NK-92 (cell line): ENCODE measurements around the gene CACNA1C.

ENCODE experiments used
- DNase-seq: peaks from one replicate; lab custom pipeline; 2025; ENCODE audit not compliant: unreplicated experiment; lab: John Stamatoyannopoulos, UW

Gene CACNA1C

DNA sequence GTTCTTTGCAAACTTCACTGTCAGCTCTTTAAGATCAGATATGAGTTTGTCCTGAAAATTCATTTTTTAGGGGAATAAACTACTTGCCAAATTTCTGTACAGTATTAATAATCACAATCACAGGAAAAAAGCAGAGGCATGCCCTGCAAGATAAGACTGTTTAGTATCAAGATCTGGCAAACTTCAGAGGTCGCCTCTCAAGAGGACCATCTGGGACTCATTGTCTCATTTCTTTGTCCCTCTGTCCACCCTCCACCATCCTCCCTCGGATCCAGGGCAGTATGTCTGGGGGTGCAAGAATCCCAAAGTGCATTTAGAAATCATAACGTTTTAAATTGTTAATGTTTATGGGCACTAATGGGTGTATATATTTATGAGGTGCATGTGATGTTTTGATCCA is 509.6 kb downstream of the CACNA1C start:
- no peak for DNase-seq

- DNase-seq: no peak
Observed at GRCh38 chr12:2563709-2564108, 510.9 kb downstream of the CACNA1C start.

DNA sequence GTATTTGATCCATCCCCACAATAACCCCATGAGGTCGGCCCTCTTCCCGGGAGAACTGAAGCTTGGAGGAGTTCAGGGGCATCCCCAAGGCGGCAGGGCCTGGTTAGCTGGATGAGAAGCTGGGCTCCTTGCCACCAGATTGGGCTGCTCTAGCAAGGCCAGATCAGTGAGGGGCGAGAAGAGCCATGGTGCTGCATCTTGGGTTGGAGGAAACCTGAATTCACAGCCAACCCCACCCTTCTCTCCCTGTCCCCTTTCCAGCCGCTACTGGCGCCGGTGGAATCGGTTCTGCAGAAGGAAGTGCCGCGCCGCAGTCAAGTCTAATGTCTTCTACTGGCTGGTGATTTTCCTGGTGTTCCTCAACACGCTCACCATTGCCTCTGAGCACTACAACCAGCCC is 513.4 kb downstream of the CACNA1C start:
- DNase-seq: no peak

- DNase-seq: no peak
Observed at GRCh38 chr12:2567711-2568110, 514.9 kb downstream of the CACNA1C start.

- DNase-seq: no peak
Observed at GRCh38 chr12:2570562-2570961, 517.8 kb downstream of the CACNA1C start.

DNA sequence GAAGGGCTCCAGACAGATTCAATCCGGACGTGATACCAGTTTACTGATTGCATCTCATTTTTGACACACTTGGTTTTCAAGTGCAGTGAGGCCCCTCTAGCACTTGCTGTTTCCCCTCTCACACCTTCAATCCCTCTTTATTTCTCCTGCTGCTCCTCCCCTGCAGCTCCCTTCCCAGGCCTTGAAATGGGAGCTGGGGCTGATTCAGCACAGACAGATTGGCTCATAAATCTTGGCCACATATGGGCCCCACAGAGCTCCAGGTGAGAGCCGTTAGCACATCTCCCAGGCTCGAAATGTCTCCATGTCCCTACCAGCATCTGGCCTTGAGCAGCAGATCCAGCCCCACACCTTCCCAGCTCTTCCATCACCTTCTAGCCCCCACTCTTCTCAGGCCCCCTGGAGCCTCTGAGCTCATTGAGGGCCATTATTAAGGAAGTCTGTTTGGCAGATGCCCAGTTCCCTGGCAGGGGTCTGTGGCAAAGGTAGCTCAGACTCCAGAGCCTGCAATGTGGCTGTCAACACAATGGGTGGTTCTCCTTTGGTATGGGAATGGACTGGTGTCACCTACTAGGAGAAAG is 521.7 kb downstream of the CACNA1C start:
- DNase-seq: no peak

DNA sequence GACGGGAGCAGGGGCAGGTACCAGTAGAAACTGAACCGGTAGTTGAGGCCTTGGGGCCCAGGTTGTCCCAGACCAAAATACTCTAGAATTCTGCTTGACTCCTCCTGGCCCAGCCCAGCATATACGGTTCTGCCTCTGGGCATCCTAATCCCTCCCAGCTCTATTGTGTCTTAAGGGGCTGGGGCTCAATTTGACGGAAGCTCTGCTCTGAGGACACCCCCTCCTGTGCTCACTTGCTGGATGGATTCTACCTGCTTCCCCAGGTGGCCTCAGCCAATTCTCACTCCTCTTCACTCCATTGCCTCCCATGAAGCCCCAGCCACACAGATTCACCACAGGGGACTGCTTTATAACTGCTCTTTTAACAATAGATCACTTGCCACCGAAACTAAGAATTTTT is 522.5 kb downstream of the CACNA1C start:
- no peak for DNase-seq

DNA sequence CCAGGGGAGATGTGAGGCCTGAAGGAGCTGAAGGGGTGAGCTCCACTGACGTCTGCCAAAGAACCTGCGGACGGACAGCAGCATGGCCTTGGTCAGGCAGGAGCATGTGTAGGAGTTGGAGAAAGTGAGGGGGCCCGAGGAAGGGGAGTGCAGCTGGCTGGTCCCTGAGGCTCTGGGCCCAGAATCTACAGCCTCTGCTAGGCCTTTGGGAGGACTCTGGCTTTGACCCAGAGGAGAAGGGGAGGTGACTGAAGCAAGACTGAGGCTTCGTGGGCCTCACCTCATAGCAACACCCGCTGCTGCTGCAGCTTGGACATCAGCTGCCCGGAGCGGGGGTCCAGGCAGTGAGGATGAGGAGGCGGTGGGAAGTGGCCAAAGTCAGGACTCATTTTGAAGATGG is 525.4 kb downstream of the CACNA1C start:
- DNase-seq: no peak

GRCh38 chr12:2578772-2579171 is 526.0 kb downstream of the CACNA1C start:
- no peak for DNase-seq

DNA sequence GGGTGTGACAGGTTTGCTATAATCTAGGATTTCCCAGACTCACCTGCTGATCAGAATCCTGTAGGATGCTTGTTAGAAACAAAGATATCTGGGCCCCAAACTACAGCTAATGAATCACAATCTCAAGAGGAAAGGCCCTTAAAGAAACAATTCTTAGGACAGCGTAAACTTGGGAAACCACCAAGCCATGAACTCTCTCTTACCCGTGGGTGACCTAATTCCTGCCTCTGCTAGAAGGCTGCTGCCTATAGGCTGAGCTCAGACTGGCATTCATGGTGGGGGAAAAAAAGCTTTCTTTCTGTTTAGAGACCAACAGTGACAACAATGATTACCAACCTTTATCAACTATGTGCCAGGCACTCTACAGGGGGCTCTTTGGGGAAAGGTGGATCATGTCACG is 528.0 kb downstream of the CACNA1C start:
- DNase-seq: no peak

DNA sequence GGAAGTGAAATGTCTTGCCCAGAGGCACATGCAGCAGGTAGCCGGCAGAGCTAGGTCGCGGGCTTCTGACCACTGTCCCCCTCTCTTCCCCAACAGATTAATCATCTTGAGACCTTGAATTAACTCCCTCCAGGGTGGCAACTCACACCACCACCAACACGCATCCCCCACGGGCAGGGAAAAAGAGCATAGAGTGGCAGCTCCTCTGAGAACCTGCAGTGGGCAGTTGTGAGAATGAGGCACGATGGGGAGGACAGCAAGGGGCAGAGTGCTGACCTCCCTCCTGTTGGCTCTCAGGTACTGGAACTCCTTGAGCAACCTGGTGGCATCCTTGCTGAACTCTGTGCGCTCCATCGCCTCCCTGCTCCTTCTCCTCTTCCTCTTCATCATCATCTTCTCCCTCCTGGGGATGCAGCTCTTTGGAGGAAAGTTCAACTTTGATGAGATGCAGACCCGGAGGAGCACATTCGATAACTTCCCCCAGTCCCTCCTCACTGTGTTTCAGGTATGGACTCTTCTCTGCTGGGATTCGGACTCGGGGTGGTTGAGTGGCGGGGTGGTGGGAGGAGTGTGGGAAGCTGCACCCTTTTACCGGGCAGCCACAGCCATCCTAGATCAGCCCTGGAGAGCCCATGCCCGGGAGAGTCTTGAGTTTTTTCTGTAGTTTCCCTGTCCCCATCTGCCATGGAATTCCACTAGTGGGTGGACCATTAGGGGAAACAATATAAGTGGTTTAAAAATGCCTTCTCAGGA is 528.7 kb downstream of the CACNA1C start:
- DNase-seq: no peak

DNA sequence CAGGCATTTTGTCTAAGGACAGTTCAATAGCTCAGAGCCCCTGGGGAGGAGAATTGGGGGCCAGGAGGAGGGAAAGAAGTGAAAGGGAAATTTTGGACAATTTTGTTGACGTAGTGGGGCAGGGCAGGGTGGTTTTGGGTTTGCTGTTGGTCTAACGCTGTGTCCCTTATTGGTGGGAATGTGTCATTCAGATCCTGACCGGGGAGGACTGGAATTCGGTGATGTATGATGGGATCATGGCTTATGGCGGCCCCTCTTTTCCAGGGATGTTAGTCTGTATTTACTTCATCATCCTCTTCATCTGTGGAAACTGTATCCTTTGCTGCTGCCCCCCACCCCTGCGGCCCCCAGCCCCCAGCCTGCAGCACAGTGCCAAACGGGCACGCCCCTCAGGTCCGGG is 529.8 kb downstream of the CACNA1C start:
- DNase-seq: no peak

DNA sequence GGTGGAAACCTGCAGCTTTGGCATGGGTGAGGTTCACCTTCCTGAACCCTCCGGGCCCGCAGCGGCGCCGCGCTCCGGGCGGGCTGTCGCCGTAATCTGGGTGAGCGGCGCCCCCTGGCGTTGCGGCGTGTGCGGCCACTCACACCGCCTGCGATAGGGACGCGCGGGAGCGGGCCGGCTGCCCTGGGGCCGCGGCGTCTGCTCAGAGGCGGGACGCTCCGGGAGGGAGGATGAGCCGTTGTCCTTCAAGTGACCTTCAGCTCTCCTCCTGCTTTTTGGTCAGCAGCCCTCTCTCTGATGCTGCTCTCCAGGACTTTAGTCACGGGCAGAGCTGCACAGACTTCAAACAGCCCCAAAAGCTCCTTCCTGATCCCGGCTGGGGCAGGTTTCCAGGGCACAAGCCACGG is 530.3 kb downstream of the CACNA1C start:
- DNase-seq: no peak

DNA sequence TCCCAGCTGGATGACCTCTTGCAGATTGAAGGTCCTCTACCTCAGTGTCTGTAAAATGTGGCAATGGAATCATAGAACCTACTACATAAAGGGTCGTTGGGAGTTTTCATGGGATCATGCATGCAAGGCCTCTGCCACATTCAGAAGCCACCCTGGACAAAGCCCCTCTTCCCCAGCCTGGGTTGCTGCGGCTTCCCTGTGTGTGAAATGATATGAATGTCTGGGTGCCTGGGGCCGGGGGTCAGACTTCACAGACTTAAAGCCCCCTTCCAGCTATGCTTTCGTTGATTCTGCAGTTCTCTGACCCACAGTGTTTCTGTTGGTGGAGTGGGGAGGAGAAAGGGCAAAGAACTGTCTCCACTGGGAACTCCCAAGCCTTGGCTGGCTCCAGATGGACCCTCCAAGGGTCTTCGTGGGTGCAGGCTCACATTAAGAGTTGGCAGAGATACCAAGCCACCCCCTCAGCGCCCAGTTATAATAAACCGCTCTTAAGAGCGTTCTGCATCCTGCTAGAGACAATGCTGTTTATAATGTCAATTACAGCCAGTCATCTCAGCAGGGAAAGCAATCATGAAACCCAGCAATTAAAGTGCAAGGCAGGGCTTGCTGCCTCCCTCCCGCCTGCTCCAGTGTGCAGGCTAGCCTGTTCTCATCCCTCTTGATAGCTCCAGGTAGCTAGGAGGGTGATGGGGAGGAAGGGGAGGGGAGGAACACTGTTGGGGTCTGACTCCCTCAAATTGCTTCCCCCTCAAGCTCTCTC is 531.0 kb downstream of the CACNA1C start:
- no peak for DNase-seq

- DNase-seq: no peak
Observed at GRCh38 chr12:2586156-2587038, 533.6 kb downstream of the CACNA1C start.

- no peak for DNase-seq
Observed at GRCh38 chr12:2588345-2588744, 535.6 kb downstream of the CACNA1C start.

DNA sequence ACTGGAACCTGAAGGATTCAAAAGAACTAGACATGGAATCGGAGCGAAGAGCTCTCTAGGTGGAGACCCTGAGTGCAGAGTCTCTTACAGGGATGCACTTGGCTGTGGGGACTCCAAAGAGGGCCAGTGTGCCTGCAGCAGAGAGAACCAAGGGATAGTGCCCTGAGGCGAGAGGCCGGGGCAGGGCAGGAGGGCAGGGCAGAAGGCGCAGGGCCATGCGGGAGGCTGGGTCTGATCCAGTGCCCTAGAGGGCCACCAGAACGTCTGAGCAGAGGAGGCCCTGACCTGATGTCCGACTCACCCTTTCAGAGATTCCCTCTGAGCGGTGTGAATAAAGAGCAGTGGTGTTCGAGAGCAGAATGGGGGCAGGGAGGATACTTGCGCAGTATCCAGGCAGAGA is 536.6 kb downstream of the CACNA1C start:
- no peak for DNase-seq

GRCh38 chr12:2593045-2593444 is 540.3 kb downstream of the CACNA1C start:
- no peak for DNase-seq

- DNase-seq: no peak
Observed at GRCh38 chr12:2596441-2596840, 543.7 kb downstream of the CACNA1C start.

GRCh38 chr12:2605301-2605700 is 552.5 kb downstream of the CACNA1C start:
- DNase-seq: no peak

DNA sequence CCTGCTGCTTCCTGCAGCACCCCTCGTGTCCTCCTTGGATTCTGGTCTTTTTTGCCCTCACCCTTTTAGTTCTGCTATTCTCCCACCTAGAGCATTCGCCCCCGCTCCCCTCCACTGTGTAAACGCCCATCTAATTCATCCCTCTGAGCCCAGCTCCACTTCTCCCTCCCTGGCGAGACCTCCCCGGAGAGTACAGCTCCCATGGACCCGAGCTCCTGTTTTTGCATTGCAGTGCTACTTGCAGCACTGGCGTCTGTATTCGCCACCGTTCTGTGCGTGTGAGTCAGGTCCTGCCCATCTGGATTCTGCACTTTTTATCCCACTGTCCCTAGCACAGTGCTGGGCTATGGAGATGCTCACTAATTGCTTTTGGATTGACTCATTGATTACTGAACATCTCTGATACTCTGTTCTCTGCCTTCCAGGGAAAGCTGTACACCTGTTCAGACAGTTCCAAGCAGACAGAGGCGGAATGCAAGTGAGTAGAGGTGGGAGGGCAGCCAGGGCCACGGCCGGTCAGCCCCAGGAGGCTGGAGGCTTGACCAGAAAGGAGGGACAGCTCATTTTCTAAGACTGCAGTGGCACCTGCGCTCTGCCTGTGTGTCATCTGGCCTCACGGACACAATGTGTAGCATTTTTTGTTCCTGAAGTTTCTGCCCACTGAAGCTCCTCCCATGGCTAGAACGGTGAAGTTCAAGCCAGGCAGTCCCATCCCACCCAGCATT is 553.6 kb downstream of the CACNA1C start:
- no peak for DNase-seq
